ENCODE data around the gene ITGB7.
"Not testable (repeated sequence)": the region's sequence is repeated elsewhere in the genome, so short reads cannot be mapped to it uniquely, and the experiment has no call there.

Gene ITGB7

GRCh38 chr12:53178803-53179202 is 28.2 kb downstream of the ITGB7 start:
- not testable (repeated sequence) for ATAC-seq (ENCODE audit: low read depth); H3K4me3 Mint-ChIP-seq; H3K27ac Mint-ChIP-seq; H3K9me3 Mint-ChIP-seq; H3K36me3 Mint-ChIP-seq; DNase-seq (ENCODE audit: low spot score in 2 of 2); H3K27me3 Mint-ChIP-seq
- peaks cover 31% of the 10 kb centered on the region for H3K4me1 Mint-ChIP-seq

GRCh38 chr12:53177447-53177846 is 29.6 kb downstream of the ITGB7 start:
- not testable (repeated sequence) for H3K27ac Mint-ChIP-seq; ATAC-seq (ENCODE audit: low read depth); DNase-seq (ENCODE audit: low spot score in 2 of 2); H3K36me3 Mint-ChIP-seq; H3K4me3 Mint-ChIP-seq; H3K27me3 Mint-ChIP-seq; H3K9me3 Mint-ChIP-seq
- H3K4me1 Mint-ChIP-seq, result peaks cover 21% of the 10 kb centered on the region

- peaks cover 15% of the 10 kb centered on the region for H3K4me1 Mint-ChIP-seq
- DNase-seq (ENCODE audit: low spot score in 2 of 2) (no peak), ATAC-seq (ENCODE audit: low read depth) (no peak)
- H3K4me3 Mint-ChIP-seq, result no peak overlapping the region
- H3K36me3 Mint-ChIP-seq, result peaks cover 3% of the 10 kb centered on the region
- no peak overlapping the region for H3K27ac Mint-ChIP-seq
- H3K9me3 Mint-ChIP-seq, result no peaks in the 10 kb centered on the region
- no peaks in the 10 kb centered on the region for H3K27me3 Mint-ChIP-seq
These were observed 30.3 kb downstream of the ITGB7 start for GRCh38 chr12:53176750-53177149.

GRCh38 chr12:53174881-53175491 is 32.1 kb downstream of the ITGB7 start:
- ATAC-seq (ENCODE audit: low read depth), result no peak
- Mint-ChIP-seq H3K27me3 (no peaks in the 10 kb centered on the region), H3K27ac (no peak overlapping the region), H3K4me3 (no peak overlapping the region), H3K9me3 (no peaks in the 10 kb centered on the region), H3K36me3 (peaks cover 4% of the 10 kb centered on the region), H3K4me1 (peaks cover 6% of the 10 kb centered on the region)
- no peak for DNase-seq (ENCODE audit: low spot score in 2 of 2)

GRCh38 chr12:53173085-53173715 is 33.9 kb downstream of the ITGB7 start:
- Mint-ChIP-seq H3K36me3 (peaks cover 9% of the 10 kb centered on the region), H3K27me3 (no peaks in the 10 kb centered on the region), H3K4me3 (no peak overlapping the region), H3K4me1 (no peaks in the 10 kb centered on the region), H3K9me3 (no peaks in the 10 kb centered on the region), H3K27ac (no peak overlapping the region)
- ATAC-seq (ENCODE audit: low read depth) (no peak), DNase-seq (ENCODE audit: low spot score in 2 of 2) (no peak)

- ATAC-seq (ENCODE audit: low read depth) (no peak), DNase-seq (ENCODE audit: low spot score in 2 of 2) (no peak)
- Mint-ChIP-seq H3K9me3 (no peaks in the 10 kb centered on the region), H3K4me3 (no peak overlapping the region), H3K4me1 (no peaks in the 10 kb centered on the region), H3K36me3 (peaks cover 9% of the 10 kb centered on the region), H3K27me3 (no peaks in the 10 kb centered on the region), H3K27ac (no peak overlapping the region)
These were observed 34.7 kb downstream of the ITGB7 start for GRCh38 chr12:53172352-53172751.

- Mint-ChIP-seq H3K27ac (no peak overlapping the region), H3K36me3 (peaks cover 9% of the 10 kb centered on the region), H3K4me3 (no peak overlapping the region), H3K9me3 (no peaks in the 10 kb centered on the region), H3K4me1 (no peaks in the 10 kb centered on the region), H3K27me3 (no peaks in the 10 kb centered on the region)
- DNase-seq (ENCODE audit: low spot score in 2 of 2), result no peak
- no peak for ATAC-seq (ENCODE audit: low read depth)
These were observed 35.2 kb downstream of the ITGB7 start for GRCh38 chr12:53171725-53172329.

GRCh38 chr12:53170876-53171724 is 36.0 kb downstream of the ITGB7 start:
- Mint-ChIP-seq H3K27ac (no peak overlapping the region), H3K9me3 (no peaks in the 10 kb centered on the region), H3K36me3 (peaks cover 9% of the 10 kb centered on the region)

GRCh38 chr12:53170215-53170614 is 36.8 kb downstream of the ITGB7 start:
- Mint-ChIP-seq H3K36me3 (peaks cover 9% of the 10 kb centered on the region), H3K4me1 (no peaks in the 10 kb centered on the region), H3K27ac (no peak overlapping the region), H3K27me3 (no peaks in the 10 kb centered on the region), H3K4me3 (no peak overlapping the region), H3K9me3 (no peaks in the 10 kb centered on the region)
- DNase-seq (ENCODE audit: low spot score in 2 of 2) (no peak), ATAC-seq (ENCODE audit: low read depth) (no peak)

More at GRCh38 chr12:53170876-53171724, 36.0 kb downstream of the ITGB7 start:
- Mint-ChIP-seq H3K4me1 (no peaks in the 10 kb centered on the region), H3K27me3 (no peaks in the 10 kb centered on the region), H3K4me3 (no peak overlapping the region)
- DNase-seq (ENCODE audit: low spot score in 2 of 2) (no peak), ATAC-seq (ENCODE audit: low read depth) (no peak)

- H3K4me1 Mint-ChIP-seq, result no peaks in the 10 kb centered on the region
- ATAC-seq (ENCODE audit: low read depth) (no peak), DNase-seq (ENCODE audit: low spot score in 2 of 2) (no peak)
- H3K4me3 Mint-ChIP-seq, result no peak overlapping the region
- H3K27ac Mint-ChIP-seq, result no peak overlapping the region
- no peaks in the 10 kb centered on the region for H3K27me3 Mint-ChIP-seq
- H3K36me3 Mint-ChIP-seq, result peaks cover 9% of the 10 kb centered on the region
- no peaks in the 10 kb centered on the region for H3K9me3 Mint-ChIP-seq
These were observed 37.4 kb downstream of the ITGB7 start for GRCh38 chr12:53169644-53170043.

- Mint-ChIP-seq H3K27me3 (no peaks in the 10 kb centered on the region), H3K36me3 (peaks cover 7% of the 10 kb centered on the region), H3K4me3 (no peak overlapping the region), H3K27ac (no peak overlapping the region), H3K4me1 (no peaks in the 10 kb centered on the region), H3K9me3 (no peaks in the 10 kb centered on the region)
- DNase-seq (ENCODE audit: low spot score in 2 of 2), result no peak
- ATAC-seq (ENCODE audit: low read depth), result no peak
These were observed 40.2 kb downstream of the ITGB7 start for GRCh38 chr12:53166837-53167236.

- not testable (repeated sequence) for DNase-seq (ENCODE audit: low spot score in 2 of 2); H3K4me1 Mint-ChIP-seq; H3K27ac Mint-ChIP-seq; H3K9me3 Mint-ChIP-seq; ATAC-seq (ENCODE audit: low read depth); H3K36me3 Mint-ChIP-seq; H3K27me3 Mint-ChIP-seq; H3K4me3 Mint-ChIP-seq
These were observed 44.0 kb downstream of the ITGB7 start for GRCh38 chr12:53163008-53163407.

GRCh38 chr12:53161119-53161911 is 45.7 kb downstream of the ITGB7 start:
- Mint-ChIP-seq H3K9me3 (no peaks in the 10 kb centered on the region), H3K27me3 (no peaks in the 10 kb centered on the region), H3K4me1 (peaks cover 4% of the 10 kb centered on the region), H3K27ac (no peak overlapping the region), H3K36me3 (no peaks in the 10 kb centered on the region), H3K4me3 (no peak overlapping the region)
- ATAC-seq (ENCODE audit: low read depth) (no peak), DNase-seq (ENCODE audit: low spot score in 2 of 2) (no peak)
